Stimulated activated naive CD4-positive, alpha-beta T cell (primary cell): ENCODE results near the gene SNN.
A peak's percentile ranks its signal among the peaks of the same experiment; 100 is the strongest.

ENCODE experiments used
- DNase-seq, 6 experiments: peaks; one replicate each; lab custom pipeline; 2025; lab: John Stamatoyannopoulos, UW

The SNN gene

DNA sequence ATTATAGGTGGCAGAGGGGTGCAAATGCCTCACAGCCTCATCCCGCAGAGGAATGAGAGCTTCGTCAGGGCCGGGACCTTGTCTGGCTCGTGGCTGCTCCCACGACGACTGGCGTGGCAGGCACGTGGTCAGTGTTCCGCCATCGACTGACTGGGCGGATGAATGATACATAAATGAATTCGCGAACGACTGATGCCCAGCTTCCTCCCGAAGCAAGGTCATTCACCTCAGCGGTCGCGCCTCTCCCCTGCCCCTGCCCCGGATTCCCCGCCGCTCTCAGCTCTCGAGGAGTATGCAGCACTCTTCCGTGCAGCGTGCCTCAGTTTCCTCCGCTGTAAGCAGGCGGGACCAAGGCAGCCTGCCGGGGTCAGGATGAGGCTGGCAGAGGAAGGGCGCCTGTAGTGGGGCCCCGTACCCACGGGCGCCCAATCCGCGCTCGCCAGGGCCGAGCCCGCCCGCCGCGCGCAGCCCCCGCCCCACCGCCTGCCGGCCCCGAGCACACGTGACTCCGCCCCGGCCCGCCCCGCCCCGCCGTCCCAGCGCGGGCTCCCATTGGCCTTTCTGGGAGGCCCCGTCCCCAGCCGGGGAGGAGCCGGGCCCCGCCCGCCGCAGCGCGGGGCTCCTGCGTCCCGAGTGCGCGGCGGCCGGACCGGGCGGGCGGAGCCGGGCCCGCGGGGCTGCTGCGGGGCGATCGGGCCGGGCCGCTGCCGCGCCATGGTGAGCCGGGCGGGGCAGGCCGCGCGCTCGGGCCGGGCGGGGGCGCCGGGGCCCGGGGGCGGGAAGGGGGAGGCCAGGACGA lies at the start of gene SNN:
Gene SNN (plus strand): TSS at position 632 of the 799 bp plus-strand sequence. CDS start 7,605 bp downstream, outside the sequence.
- DNase-seq: peak; percentile 72 to 86 (median 76)

- peak in 4 of 6 experiments; percentile 7 to 51 (median 41) for DNase-seq
Measured at GRCh38 chr16:11619327-11619851, 48.9 kb upstream of the SNN start.

GRCh38 chr16:11620243-11621003 lies 47.8 kb upstream of the SNN start:
- DNase-seq: no peak

- DNase-seq: no peak
Measured at GRCh38 chr16:11621539-11621919, 46.7 kb upstream of the SNN start.

GRCh38 chr16:11621920-11622651 lies 46.2 kb upstream of the SNN start:
- peak; percentile 22 to 81 (median 54) for DNase-seq

GRCh38 chr16:11624205-11624604 lies 44.0 kb upstream of the SNN start:
- no peak for DNase-seq

DNA sequence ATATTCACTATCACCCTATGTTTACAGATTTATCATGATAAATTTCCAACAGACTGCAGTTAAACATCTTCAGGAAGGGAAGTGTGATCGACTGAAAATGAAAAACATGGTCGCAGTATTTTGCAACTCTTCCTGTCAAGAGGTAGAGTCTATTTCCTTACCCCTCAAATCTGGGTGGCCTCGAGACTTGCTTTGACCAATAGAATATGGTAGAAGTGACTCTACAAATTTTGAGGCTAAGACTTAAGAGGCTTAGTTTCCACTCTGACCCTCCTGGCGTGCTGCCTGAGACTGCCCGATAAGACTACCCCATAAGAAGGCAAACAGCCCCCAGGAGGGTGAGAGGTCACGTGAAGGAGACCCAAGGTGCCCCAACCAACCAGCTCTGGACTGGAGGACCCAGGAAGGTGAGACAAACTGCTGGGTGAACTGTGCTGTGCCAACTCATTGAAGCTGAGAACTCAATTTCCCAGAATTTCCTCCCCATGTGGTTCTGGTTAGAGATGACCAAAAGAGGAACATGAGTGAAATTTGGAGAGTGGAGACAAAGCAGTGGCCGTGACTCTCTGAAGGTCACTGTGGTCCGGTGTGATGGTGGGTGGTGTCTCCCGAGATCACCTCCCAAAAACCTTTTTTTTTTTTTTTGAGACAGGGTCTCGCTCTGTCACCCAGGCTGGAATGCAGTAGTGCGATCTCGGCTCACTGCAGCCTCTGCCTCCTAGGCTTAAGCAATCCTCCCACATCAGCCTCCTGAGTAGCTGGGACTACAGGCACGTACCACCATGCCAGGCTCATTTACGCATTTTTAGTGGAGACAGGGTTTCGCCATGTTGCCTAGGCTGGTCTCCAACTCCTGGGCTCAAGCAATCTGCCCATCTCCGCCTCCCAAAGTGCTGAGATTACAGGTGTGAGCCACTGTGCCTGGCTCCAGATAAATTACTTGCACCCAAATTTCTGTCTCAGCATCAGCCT lies 43.3 kb upstream of the SNN start:
- DNase-seq: no peak

GRCh38 chr16:11625769-11626168 lies 42.5 kb upstream of the SNN start:
- DNase-seq: no peak

DNA sequence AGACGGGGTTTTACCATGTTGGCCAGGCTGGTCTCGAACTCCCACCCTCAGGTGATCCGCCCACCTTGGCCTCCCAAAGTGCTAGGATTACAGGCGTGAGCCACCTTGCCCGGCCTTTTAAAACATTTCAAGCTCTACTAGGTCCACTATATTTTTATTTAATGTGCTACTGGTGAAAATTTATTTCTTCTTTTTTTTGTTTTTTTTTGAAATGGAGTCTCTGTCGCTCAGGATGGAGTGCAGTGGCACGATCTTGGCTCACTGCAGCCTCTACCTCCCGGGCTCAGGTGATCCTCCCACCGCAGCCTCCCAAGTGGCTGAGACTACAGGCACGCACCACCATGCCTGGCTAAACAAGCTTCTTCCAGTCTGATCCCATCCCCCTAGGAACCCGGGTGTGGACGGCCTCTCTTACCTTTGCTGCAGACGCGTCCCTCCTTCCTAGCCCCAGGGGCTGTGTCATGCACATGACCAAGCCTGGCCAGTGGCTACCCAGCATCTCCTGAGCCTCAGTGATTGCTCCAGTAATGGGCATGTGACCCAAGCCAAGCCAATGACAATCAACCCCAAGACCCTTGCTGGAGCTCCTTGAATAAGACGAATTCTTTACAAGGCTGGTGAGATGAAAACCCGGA lies 41.5 kb upstream of the SNN start:
- no peak for DNase-seq

DNA sequence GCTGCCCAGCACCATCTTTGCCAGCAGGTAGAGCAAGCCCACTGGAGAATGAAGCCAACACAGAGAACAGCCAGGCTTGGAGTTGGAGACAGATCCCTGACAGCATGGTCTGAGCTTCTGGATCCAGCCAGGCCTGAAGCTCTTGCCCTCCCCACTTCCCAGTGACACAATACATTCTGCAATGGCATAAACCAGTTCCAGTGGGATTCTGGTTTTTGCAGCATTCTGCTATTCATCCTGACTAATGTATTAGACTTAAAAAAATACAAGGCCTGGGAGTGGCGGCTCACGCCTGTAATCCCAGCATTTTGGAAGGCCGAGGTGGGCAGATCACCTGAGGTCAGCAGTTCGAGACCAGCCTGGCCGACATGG lies 41.0 kb upstream of the SNN start:
- no peak for DNase-seq

DNA sequence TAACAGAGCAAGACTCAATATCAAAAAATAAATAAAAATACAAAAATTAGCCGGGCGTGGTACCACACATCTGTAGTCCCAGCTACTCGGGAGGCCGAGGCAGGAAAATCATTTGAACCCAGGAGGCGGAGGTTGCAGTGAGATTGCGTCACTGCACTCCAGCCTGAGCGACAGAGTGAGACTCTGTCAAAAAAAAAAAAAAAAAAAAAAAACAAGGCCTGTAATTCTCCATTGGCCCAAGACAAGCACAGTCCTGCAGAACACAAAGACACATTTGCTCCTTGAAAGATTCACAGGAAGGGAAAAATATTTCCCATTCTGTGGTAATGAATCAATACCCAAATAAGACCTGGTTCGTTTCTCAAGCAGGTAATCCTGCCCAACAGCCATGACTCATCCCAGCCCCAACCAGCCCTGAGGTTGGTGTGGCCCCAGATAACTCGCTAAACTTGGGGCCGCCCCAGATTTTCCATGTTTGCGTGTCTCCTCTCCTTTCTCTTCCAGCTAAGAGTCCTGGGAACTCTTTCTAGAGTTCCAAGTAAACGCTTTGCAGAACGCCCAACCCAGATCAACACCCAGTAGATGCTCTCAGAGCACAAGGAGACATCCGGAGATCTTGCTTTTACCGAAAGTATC lies 40.3 kb upstream of the SNN start:
- no peak for DNase-seq

GRCh38 chr16:11629071-11630030 lies 38.9 kb upstream of the SNN start:
- DNase-seq: peak in 2 of 6 experiments; percentile 13 to 14

- peak in 1 of 6 experiments; percentile 12 for DNase-seq
Measured at GRCh38 chr16:11630046-11630767, 38.0 kb upstream of the SNN start.

- no peak for DNase-seq
Measured at GRCh38 chr16:11630768-11631056, 37.5 kb upstream of the SNN start.

DNA sequence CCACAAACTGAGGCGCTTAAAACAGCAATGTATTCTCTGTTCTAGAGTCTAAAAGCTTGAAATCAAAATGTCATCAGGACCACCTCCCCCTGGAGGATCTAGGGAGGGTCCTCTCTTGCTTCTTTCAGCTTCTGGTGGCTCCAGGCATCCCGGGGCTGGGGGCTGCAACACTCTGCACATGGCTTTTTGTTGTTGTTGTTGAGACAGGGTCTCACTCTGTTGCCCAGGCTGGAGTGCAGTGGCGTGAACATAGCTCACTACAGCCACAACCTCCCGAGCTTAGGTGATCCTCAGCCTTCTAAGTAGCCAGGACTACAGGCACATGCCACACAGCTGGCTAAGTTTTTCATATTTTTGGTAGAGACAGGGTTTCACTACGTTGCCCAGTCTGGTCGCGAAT lies 37.0 kb upstream of the SNN start:
- no peak for DNase-seq

GRCh38 chr16:11632455-11632939 lies 35.8 kb upstream of the SNN start:
- no peak for DNase-seq

GRCh38 chr16:11633113-11633512 lies 35.1 kb upstream of the SNN start:
- DNase-seq: no peak

- no peak for DNase-seq
Measured at GRCh38 chr16:11634312-11634711, 33.9 kb upstream of the SNN start.
